ENCODE data around the gene CD7.

DNA sequence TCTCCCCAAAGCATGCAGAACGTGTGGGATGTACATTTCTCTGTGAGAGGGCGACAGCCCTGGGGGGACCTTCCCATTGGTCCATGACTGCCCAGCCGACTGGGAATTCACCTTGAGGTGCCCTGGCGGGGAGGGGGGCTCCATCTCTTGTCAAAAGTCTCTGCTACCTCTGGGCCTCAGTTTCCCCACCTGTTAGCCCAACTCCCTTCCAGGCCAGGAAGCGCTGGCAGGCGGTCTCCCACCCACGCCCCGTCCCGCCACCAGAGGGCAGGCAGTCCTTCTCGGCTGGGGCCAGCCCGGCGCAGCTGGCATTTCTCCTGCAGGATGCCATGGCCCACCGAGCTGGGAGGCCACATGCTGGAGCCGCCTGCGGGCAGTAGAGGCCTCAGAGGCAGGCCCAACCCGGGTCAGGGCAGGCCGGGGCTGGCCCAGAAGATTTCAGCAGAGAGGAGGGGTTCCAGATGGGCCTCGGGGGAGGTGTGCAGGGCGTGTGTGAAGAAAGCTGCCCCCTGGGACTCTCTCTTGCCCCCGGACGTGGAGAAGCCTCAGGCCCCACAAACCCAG is 16.6 kb downstream of the CD7 start:
- TF ChIP-seq CTCF (conservative IDR thresholded peaks at IDR 0.05; ENCODE audit: low read depth, low read length) = peak; percentile 83
- TF ChIP-seq EZH2 (IDR thresholded peaks at IDR 0.05; ENCODE audit: borderline replicate concordance, low read depth, low read length, poor library complexity, severe bottlenecking) = no peak

Measured in A673 (cell line).